B cell (primary cell): ENCODE measurements around the gene IRX6. TPM values are rescaled to one million over a fixed set of nuclear protein-coding genes. Genes with fewer than 3 reads are reported as not detected.
A peak's percentile ranks its signal among the peaks of the same experiment; 100 is the strongest.

Experiments
- ATAC-seq: fragments of 200-7000 bp; cut with Tn5 transposase; one replicate; pipeline ENCODE4 v1.10.0; 2021; ENCODE audit warnings: low read depth, mild to moderate bottlenecking, moderate number of reproducible peaks, moderate library complexity
- CTCF ChIA-PET: fragments of 350-600 bp; sonication (Branson Sonifier 250); formaldehyde crosslinking; loops from one replicate; lab custom pipeline; 2021; ENCODE audit warnings: antibody characterized with exemption, inconsistent platforms; lab: Charles Lee
- POLR2A ChIA-PET: fragments of 350-600 bp; sonication (Branson Sonifier 250); formaldehyde crosslinking; loops from one replicate; lab custom pipeline; 2021; ENCODE audit warnings: antibody characterized with exemption; lab: Charles Lee
- DNase-seq: peaks from one replicate; pipeline ENCODE4 v3.0.0; 2013
- H2AFZ ChIP-seq: 2 replicates; pipeline ENCODE4 v1.6.1; 2012; ENCODE audit warnings: mild to moderate bottlenecking, low read depth, low read length; ENCODE audit not compliant: insufficient read depth, poor library complexity, severe bottlenecking
- H3K27ac ChIP-seq, 2 donors: 1 replicate in 1 of 2; 2 replicates in 1 of 2; pipeline ENCODE4 v1.5.1; 2012 to 2013; ENCODE audit warnings: low read length in 2 of 2, mild to moderate bottlenecking in 2 of 2, moderate library complexity in 1 of 2
- H3K27me3 ChIP-seq, 4 experiments: fragments of 200-600 bp in 1 of 4; sonication (generic) in 1 of 4; replicated peaks in 1 of 4; 1 replicate in 2 of 4; 2 replicates in 2 of 4; pipeline versions ENCODE4 v1.6.1 to v1.7.0; 2013 to 2016; ENCODE audit warnings: low read length in 3 of 4, mild to moderate bottlenecking in 2 of 4, mixed read lengths in 1 of 4, moderate library complexity in 1 of 4; ENCODE audit not compliant: insufficient read depth in 4 of 4, control insufficient read depth in 3 of 4; ENCODE audit errors: control extremely low read depth in 1 of 4
- H3K36me3 ChIP-seq, 2 experiments: replicated peaks in 1 of 2; 1 replicate in 1 of 2; 2 replicates in 1 of 2; pipeline versions ENCODE4 v1.6.1 to v1.7.1; 2013; ENCODE audit warnings: low read length in 1 of 2; ENCODE audit not compliant: insufficient read depth in 2 of 2, control insufficient read depth in 1 of 2; ENCODE audit errors: control extremely low read depth in 1 of 2, extremely low read depth in 1 of 2
- H3K4me1 ChIP-seq, 2 donors: fragments of 200-600 bp in 1 of 2; sonication (generic) in 1 of 2; 1 replicate in 1 of 2; 2 replicates in 1 of 2; pipeline versions ENCODE4 v1.5.1 to v1.6.1; 2013 to 2017; ENCODE audit warnings: low read length in 2 of 2; ENCODE audit not compliant: control insufficient read depth in 2 of 2, insufficient read depth in 2 of 2
- H3K4me2 ChIP-seq: replicated peaks from 2 replicates; pipeline ENCODE3; 2012; ENCODE audit warnings: mild to moderate bottlenecking, low read depth, low read length; ENCODE audit not compliant: poor library complexity, severe bottlenecking
- H3K4me3 ChIP-seq, 5 experiments: fragments of 200-600 bp in 1 of 5; sonication (generic) in 1 of 5; 1 replicate in 3 of 5; 2 replicates in 2 of 5; pipeline versions ENCODE4 v1.5.1 to v1.7.0; 2011 to 2016; ENCODE audit warnings: low read length in 4 of 5, mild to moderate bottlenecking in 4 of 5, low read depth in 2 of 5, control low read depth in 1 of 5, moderate library complexity in 1 of 5; ENCODE audit not compliant: insufficient read depth in 1 of 5; ENCODE audit errors: control extremely low read depth in 1 of 5, extremely low read depth in 1 of 5
- H3K79me2 ChIP-seq: fragments of 200-600 bp; sonication (generic); one replicate; pipeline ENCODE4 v1.6.0; 2016; ENCODE audit warnings: low read length; ENCODE audit not compliant: control insufficient read depth, insufficient read depth
- H3K9ac ChIP-seq: fragments of 200-600 bp; sonication (generic); 2 replicates; pipeline ENCODE4 v1.6.1; 2017; ENCODE audit warnings: mild to moderate bottlenecking, low read length, moderate library complexity
- H3K9me3 ChIP-seq, 3 donors: one replicate each; pipeline versions ENCODE4 v1.6.1 to v1.7.1; 2013; ENCODE audit warnings: low read length in 2 of 3; ENCODE audit not compliant: control insufficient read depth in 2 of 3, insufficient read depth in 1 of 3; ENCODE audit errors: control extremely low read depth in 1 of 3
- H4K20me1 ChIP-seq: 2 replicates; pipeline ENCODE4 v1.6.0; 2012; ENCODE audit warnings: mild to moderate bottlenecking, low read length; ENCODE audit not compliant: insufficient read depth, control insufficient read depth, poor library complexity, severe bottlenecking
- H3K27ac Mint-ChIP-seq: one replicate; pipeline ENCODE4 v1.8.0; 2021; ENCODE audit warnings: mixed read lengths
- H3K27me3 Mint-ChIP-seq: one replicate; pipeline ENCODE4 v1.8.0; 2021; ENCODE audit warnings: mixed read lengths
- H3K4me1 Mint-ChIP-seq: one replicate; pipeline ENCODE4 v1.8.0; 2021; ENCODE audit warnings: mixed read lengths
- H3K4me3 Mint-ChIP-seq: one replicate; pipeline ENCODE4 v1.8.0; 2021; ENCODE audit warnings: mixed read lengths
- H3K9me3 Mint-ChIP-seq: one replicate; pipeline ENCODE4 v1.8.0; 2022; ENCODE audit warnings: mixed read lengths; ENCODE audit not compliant: insufficient read depth
- CTCF ChIP-seq: fragments of 200-600 bp; IDR thresholded peaks from one replicate; pipeline ENCODE4 v1.8.0; 2022; ENCODE audit warnings: antibody characterized with exemption, mild to moderate bottlenecking
- EZH2 ChIP-seq: IDR thresholded peaks from 2 replicates; pipeline ENCODE4 v1.6.1; 2012; ENCODE audit warnings: borderline replicate concordance, low read depth, mild to moderate bottlenecking, moderate library complexity, low read length; ENCODE audit not compliant: insufficient read depth, poor library complexity, severe bottlenecking
- WGBS: methylation state at CpG from one replicate; pipeline ENCODE4 v1.1.5; 2013; ENCODE audit warnings: missing lambda C conversion rate; ENCODE audit not compliant: insufficient coverage; 5-methylcytosine and 5-hydroxymethylcytosine counted together
- intact Hi-C: fragments of 100-400 bp; cut with micrococcal nuclease; formaldehyde crosslinking; loops from one replicate; pipeline ENCODE4 v1.10.0; 2022
- polyA plus RNA-seq: library from polyadenylated mRNA; depleted of rRNA; stranded (reverse); fragments of >200 nt; gene quantifications from 2 replicates; pipeline ENCODE4 v1.2.3, GENCODE V29; 2012
- total RNA-seq, 2 donors: library from RNA; stranded (reverse); fragments of 120-200 nt in 1 of 2; gene quantifications; 1 replicate in 1 of 2; 2 replicates in 1 of 2; pipeline versions ENCODE4 v1.2.3 to v1.2.4, GENCODE V29; 2013 to 2022

Gene IRX6
- total and polyA plus RNA-seq, 2 donors (not counting 1 experiment from before 2014, with no cell fraction given), result 0.10 to 0.15 TPM

- Mint-ChIP-seq H3K9me3 (no peaks in the 10 kb centered on the region), H3K4me3 (peak overlapping the region; percentile 41), H3K27ac (no peak overlapping the region), H3K27me3 (peaks cover 56% of the 10 kb centered on the region), H3K4me1 (peaks cover 13% of the 10 kb centered on the region)
- CTCF ChIA-PET, result interaction anchor here (0.6 kb wide), 1 partner anchor 138 kb away, joined by 7 read pairs; no protein-coding TSS in a partner anchor
- H4K20me1 ChIP-seq, result no peaks in the 10 kb centered on the region
- WGBS, result 27% methylated on average over 2 of the region's 12 CpGs
- peaks cover under 1 to 18% of the 10 kb centered on the region in 2 donors for H3K4me1 ChIP-seq
- no peak for DNase-seq
- H3K27me3 ChIP-seq, result peaks cover 0 to 54% (median 21%) of the 10 kb centered on the region in 4 experiments
- POLR2A ChIA-PET, result no interaction called here
- peaks cover 0 to 15% (median 0%) of the 10 kb centered on the region in 3 donors for H3K9me3 ChIP-seq
- no peak overlapping the region for H2AFZ ChIP-seq
- TF ChIP-seq CTCF (no peak), EZH2 (no peak)
- no peak overlapping the region for H3K27ac ChIP-seq
- no peak overlapping the region for H3K4me3 ChIP-seq
- H3K9ac ChIP-seq, result no peak overlapping the region
- H3K4me2 ChIP-seq, result no peak overlapping the region
- H3K79me2 ChIP-seq, result no peaks in the 10 kb centered on the region
- no peaks in the 10 kb centered on the region for H3K36me3 ChIP-seq
- intact Hi-C loops, result no loop called here
- no peak for ATAC-seq
Measured at GRCh38 chr16:55325458-55326109, 1.6 kb downstream of the IRX6 start.
